ENCODE measurements around the gene GZMB. TPM values are rescaled to one million over a fixed set of nuclear protein-coding genes. Genes with fewer than 3 reads are reported as not detected.
"Not testable (repeated sequence)": the region's sequence is repeated elsewhere in the genome, so short reads cannot be mapped to it uniquely, and the experiment has no call there.

Gene GZMB
- total RNA-seq, 1 experiment from 2014 or later, result 0.74 TPM

DNA sequence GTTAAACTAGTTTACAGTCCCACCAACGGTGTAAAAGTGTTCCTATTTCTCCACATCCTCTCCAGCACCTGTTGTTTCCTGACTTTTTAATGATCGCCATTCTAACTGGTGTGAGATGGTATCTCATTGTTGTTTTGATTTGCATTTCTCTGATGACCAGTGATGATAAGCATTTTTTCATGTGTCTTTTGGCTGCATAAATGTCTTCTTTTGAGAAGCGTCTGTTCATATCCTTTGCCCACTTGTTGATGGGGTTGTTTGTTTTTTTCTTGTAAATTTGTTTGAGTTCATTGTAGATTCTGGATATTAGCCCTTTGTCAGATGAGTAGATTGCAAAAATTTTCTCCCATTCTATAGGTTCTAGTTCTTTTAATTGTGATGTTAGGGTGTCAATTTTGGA, 49.6 kb downstream of the GZMB start:
- BruUV-seq (replicated peaks); H4K20me1 ChIP-seq (ENCODE audit: insufficient read depth); CTCF ChIA-PET; H3K4me3 ChIP-seq (replicated peaks in 1 of 2; ENCODE audit: low read depth in 1 of 2, low read length in 2 of 2); H3K4me2 ChIP-seq (ENCODE audit: low read length); H2AFZ ChIP-seq (ENCODE audit: low read depth, low read length, poor library complexity, severe bottlenecking); DNase-seq (ENCODE audit: low read depth, low spot score); ATAC-seq; intact Hi-C loops (cut with micrococcal nuclease); H3K4me1 ChIP-seq (ENCODE audit: control insufficient read depth in 1 of 2, insufficient read depth in 2 of 2, low read length in 2 of 2); H3K36me3 ChIP-seq (ENCODE audit: control insufficient read depth in 1 of 2, insufficient read depth in 2 of 2, low read length in 2 of 2); H3K9me2 ChIP-seq (ENCODE audit: insufficient read depth); RAD21 ChIA-PET (ENCODE audit: low non-redundant PET in 1 of 2, low total read pairs in 2 of 2, uncharacterized antibody in 2 of 2, unreplicated experiment in 2 of 2); H3K9me3 ChIP-seq (ENCODE audit: control insufficient read depth in 1 of 2, insufficient read depth in 1 of 2, low read depth in 1 of 2, low read length in 2 of 2); H3K27ac ChIP-seq (ENCODE audit: low read depth, low read length); H3K9ac ChIP-seq (ENCODE audit: low read length); H3K27me3 ChIP-seq (ENCODE audit: insufficient read depth, low read length); H3K79me2 ChIP-seq (ENCODE audit: insufficient read depth, low read length); POLR2A ChIA-PET: not testable (repeated sequence)

Other genes starting within 250 kb of the GZMB start
- 0.27 TPM for gene NYNRIN, start 235.2 kb downstream of the GZMB start, total RNA-seq (2021; ENCODE audit: unreplicated experiment)
- 2.0 TPM for gene CBLN3, start 204.5 kb downstream of the GZMB start, total RNA-seq (2021; ENCODE audit: unreplicated experiment)
- 50.1 TPM for gene KHNYN, start 204.2 kb downstream of the GZMB start, total RNA-seq (2021; ENCODE audit: unreplicated experiment)
- gene SDR39U1, start 191.4 kb downstream of the GZMB start, total RNA-seq (2021; ENCODE audit: unreplicated experiment), result 61.8 TPM
- gene CMA1, start 125.9 kb downstream of the GZMB start, total RNA-seq (2021; ENCODE audit: unreplicated experiment), result not detected
- gene CTSG, start 57.9 kb downstream of the GZMB start, total RNA-seq (2021; ENCODE audit: unreplicated experiment), result not detected
- not detected for gene GZMH, start 24.5 kb downstream of the GZMB start, total RNA-seq (2021; ENCODE audit: unreplicated experiment)

All from HCT116 (cell line).